Activated CD8-positive, alpha-beta memory T cell treated with anti-CD3 and anti-CD28 coated beads for 1 hour (primary cell): ENCODE data around the gene CNTRL.

Experiments used
- DNase-seq, 2 donors: peaks; one replicate each; pipeline ENCODE4 v3.0.0-alpha.2; 2020; ENCODE audit warnings: low read depth in 1 of 2; ENCODE audit errors: extremely low read depth in 1 of 2

CNTRL gene

DNA sequence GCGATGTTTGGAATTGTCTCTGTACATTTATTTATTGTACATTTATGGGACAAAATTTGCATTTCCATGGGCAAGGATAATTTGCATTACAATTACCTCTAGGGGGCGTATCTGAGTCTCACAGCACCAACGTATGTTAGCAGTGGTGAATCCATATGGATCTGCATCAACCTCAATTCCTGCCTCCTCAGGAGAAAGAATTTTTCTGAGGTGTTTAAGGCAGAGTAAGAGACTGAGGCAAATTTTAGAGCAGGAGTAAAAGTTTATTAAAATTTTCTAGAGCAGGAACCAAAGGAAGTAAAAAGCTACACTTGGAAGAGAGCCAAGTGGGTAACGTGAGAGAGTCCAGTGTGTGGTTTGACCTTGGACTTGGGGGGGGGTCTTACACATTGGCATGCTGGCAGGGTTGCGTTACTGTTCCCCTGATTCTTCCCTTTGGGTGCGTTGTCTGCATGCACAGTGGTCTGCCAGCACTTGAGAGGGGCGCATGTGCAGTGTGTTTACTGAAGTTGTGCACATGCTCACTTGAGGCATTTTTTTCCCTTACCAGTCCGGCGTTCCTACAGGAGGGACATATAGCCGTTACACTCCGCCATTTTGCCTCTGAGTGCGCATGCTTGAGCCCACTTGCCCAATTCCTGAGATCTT is 147.9 kb downstream of the CNTRL start:
- DNase-seq, result no peak

DNA sequence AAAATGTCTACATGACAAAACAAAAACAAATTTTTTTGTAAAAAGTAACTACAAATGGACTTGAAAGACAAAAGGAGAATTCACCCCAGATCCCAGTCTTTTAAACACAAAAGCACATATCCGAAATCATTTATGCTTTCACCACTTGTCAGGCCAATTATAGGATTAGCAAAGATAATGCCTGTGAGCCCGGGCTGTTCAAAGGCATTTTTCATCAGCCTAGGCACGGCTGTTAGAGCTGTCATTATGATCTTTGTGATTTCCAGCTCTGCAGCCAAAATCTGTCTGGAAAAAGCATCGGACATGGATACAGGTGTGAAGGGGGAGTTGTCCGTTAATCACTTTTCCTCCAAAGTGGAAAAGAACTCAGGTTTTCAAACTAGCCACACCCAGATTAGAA is 150.5 kb downstream of the CNTRL start:
- DNase-seq, result no peak

DNA sequence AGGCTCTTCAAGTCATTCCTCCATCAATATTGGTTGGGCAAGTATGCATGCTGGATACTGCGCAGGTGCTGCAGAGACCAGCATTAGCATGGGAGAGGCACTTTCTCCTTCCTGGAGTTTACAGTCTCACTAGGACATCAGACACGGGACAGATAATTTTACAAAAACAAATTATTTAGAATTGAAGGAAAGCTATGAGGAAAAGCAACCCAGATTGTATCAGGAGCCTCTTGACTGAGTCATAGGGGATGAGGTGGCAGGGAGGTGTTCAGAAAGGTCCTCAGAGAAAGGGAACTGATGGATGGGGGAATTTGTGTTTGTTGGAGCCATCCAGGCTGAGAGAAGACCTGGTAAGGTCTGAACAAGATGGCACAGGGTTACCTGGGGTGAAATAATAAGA is 151.4 kb downstream of the CNTRL start:
- DNase-seq, result no peak
